Natural killer cell (primary cell): ENCODE results near the gene CAPN11. TPM values are rescaled to one million over a fixed set of nuclear protein-coding genes. Genes with fewer than 3 reads are reported as not detected.
"Not testable (repeated sequence)": the region's sequence is repeated elsewhere in the genome, so short reads cannot be mapped to it uniquely, and the experiment has no call there.

Source experiments
- ATAC-seq, 3 donors: fragments of 150-1000 bp in 2 of 3; fragments of 200-7000 bp in 1 of 3; cut with Tn5 transposase; 1 replicate in 1 of 3; 2 replicates in 2 of 3; pipeline ENCODE4 v1.10.0; 2021; ENCODE audit warnings: mild to moderate bottlenecking in 2 of 3, moderate library complexity in 2 of 3
- DNase-seq, 2 donors: peaks; one replicate each; pipeline versions ENCODE4 v3.0.0 to v3.0.0-alpha.2; 2013 to 2021; ENCODE audit warnings: mixed read lengths in 1 of 2
- H3K27ac ChIP-seq: one replicate; pipeline ENCODE4 v1.5.1; 2013; ENCODE audit warnings: mild to moderate bottlenecking, low read length
- H3K27me3 ChIP-seq: one replicate; pipeline ENCODE4 v1.6.1; 2013; ENCODE audit warnings: low read length; ENCODE audit not compliant: control insufficient read depth, insufficient read depth
- H3K36me3 ChIP-seq: one replicate; pipeline ENCODE4 v1.6.1; 2013; ENCODE audit warnings: low read length; ENCODE audit not compliant: control insufficient read depth, insufficient read depth
- H3K4me1 ChIP-seq: one replicate; pipeline ENCODE4 v1.6.1; 2013; ENCODE audit warnings: low read length; ENCODE audit not compliant: control insufficient read depth, insufficient read depth
- H3K4me3 ChIP-seq: one replicate; pipeline ENCODE4 v1.5.1; 2013; ENCODE audit warnings: low read length
- H3K9me3 ChIP-seq: one replicate; pipeline ENCODE4 v1.6.1; 2013; ENCODE audit warnings: low read length; ENCODE audit not compliant: control insufficient read depth, insufficient read depth
- H3K27ac Mint-ChIP-seq, 2 donors: one replicate each; pipeline ENCODE4 v1.8.0; 2022; ENCODE audit warnings: mild to moderate bottlenecking in 2 of 2, mixed read lengths in 2 of 2, moderate library complexity in 1 of 2
- H3K27me3 Mint-ChIP-seq, 2 donors: one replicate each; pipeline ENCODE4 v1.8.0; 2022; ENCODE audit warnings: low read depth in 2 of 2, mixed read lengths in 2 of 2
- H3K36me3 Mint-ChIP-seq: one replicate; pipeline ENCODE4 v1.8.0; 2022; ENCODE audit warnings: mixed read lengths
- H3K4me1 Mint-ChIP-seq, 2 donors: one replicate each; pipeline ENCODE4 v1.8.0; 2022; ENCODE audit warnings: mixed read lengths in 2 of 2
- H3K4me3 Mint-ChIP-seq: one replicate; pipeline ENCODE4 v1.8.0; 2022; ENCODE audit warnings: mild to moderate bottlenecking, moderate library complexity, mixed read lengths
- H3K9me3 Mint-ChIP-seq, 2 donors: one replicate each; pipeline ENCODE4 v1.8.0; 2022; ENCODE audit warnings: mixed read lengths in 2 of 2
- WGBS: methylation state at CpG from one replicate; pipeline ENCODE4 v1.1.7; 2013; ENCODE audit warnings: missing lambda C conversion rate; ENCODE audit not compliant: insufficient coverage; 5-methylcytosine and 5-hydroxymethylcytosine counted together
- intact Hi-C: fragments of 100-400 bp; cut with micrococcal nuclease; formaldehyde crosslinking; loops from one replicate; pipeline ENCODE4 v1.14.2; 2022
- total RNA-seq, 4 donors: library from RNA; stranded (reverse); fragments of 120-200 nt in 1 of 4; gene quantifications; one replicate each; pipeline versions ENCODE4 v1.2.3 to v1.2.4, GENCODE V29; 2013 to 2022
- TF ChIP-seq, protein P1 (sequence below): fragments of 200-600 bp; IDR thresholded peaks from one replicate; pipeline ENCODE4 v1.8.0; 2022; ENCODE audit warnings: antibody characterized with exemption

CAPN11 gene
- total RNA-seq, 3 donors from 2014 or later (not counting 1 experiment from before 2014, with no cell fraction given): not detected

DNA sequence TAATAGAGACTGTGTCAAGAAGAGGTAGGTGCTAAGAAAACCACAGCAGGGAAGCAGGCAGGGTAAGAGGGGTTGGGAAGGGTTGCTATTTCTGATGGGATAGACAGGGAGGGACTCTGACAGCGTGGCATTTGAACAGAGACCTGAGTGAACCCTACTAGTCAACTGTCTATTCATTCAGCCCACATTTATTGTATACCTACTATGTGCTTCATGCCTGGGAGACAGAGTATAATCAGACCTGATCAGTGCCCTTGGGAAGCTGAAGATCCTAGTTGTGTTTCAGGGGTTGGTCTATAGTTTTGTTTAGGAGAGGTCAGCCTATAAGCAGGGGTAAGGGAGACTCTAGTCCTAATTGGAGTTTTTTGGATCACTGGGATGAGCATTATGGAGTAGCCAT is 14.9 kb upstream of the CAPN11 start:
- Mint-ChIP-seq H3K4me1 (peaks cover 0 to 4% of the 10 kb centered on the region in 2 donors), H3K36me3 (no peaks in the 10 kb centered on the region), H3K9me3 (no peaks in the 10 kb centered on the region), H3K27me3 (no peaks in the 10 kb centered on the region), H3K4me3 (no peak overlapping the region), H3K27ac (no peak overlapping the region)
- Histone ChIP-seq H3K36me3 (peaks cover 28% of the 10 kb centered on the region), H3K4me1 (no peaks in the 10 kb centered on the region), H3K9me3 (no peaks in the 10 kb centered on the region), H3K27ac (no peak overlapping the region), H3K27me3 (no peaks in the 10 kb centered on the region), H3K4me3 (no peak overlapping the region)
- intact Hi-C loops: no loop called here
- TF ChIP-seq, protein P1, sequence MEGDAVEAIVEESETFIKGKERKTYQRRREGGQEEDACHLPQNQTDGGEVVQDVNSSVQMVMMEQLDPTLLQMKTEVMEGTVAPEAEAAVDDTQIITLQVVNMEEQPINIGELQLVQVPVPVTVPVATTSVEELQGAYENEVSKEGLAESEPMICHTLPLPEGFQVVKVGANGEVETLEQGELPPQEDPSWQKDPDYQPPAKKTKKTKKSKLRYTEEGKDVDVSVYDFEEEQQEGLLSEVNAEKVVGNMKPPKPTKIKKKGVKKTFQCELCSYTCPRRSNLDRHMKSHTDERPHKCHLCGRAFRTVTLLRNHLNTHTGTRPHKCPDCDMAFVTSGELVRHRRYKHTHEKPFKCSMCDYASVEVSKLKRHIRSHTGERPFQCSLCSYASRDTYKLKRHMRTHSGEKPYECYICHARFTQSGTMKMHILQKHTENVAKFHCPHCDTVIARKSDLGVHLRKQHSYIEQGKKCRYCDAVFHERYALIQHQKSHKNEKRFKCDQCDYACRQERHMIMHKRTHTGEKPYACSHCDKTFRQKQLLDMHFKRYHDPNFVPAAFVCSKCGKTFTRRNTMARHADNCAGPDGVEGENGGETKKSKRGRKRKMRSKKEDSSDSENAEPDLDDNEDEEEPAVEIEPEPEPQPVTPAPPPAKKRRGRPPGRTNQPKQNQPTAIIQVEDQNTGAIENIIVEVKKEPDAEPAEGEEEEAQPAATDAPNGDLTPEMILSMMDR: no peak
- ATAC-seq (no peak), DNase-seq (no peak)
- WGBS: no CpG with 5 or more reads among the region's 1 CpG

DNA sequence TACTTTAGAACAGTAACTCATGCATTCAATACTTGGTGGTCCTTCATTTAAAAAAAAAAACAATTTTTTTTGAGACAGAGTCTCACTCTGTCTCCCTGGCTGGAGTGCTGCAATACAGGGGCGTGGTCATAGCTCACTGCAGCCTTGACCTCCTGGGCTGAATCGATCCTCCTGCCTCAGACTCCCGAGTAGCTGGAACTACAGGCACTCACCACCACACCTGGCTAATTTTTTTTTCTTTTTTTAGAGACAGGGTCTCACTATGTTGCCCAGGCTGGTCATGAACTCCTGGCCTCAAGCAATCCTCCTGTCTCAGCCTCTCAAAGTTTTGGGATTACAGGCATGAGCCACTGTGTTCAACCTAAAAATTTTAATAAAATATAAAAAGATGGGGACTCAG is 14.1 kb upstream of the CAPN11 start:
- H3K27ac Mint-ChIP-seq, ATAC-seq, H3K9me3 Mint-ChIP-seq, H3K27ac ChIP-seq, DNase-seq, H3K27me3 Mint-ChIP-seq, H3K4me3 ChIP-seq, H3K27me3 ChIP-seq, H3K4me1 Mint-ChIP-seq, H3K36me3 Mint-ChIP-seq, intact Hi-C loops, H3K4me3 Mint-ChIP-seq, H3K9me3 ChIP-seq, H3K4me1 ChIP-seq: not testable (repeated sequence)
- H3K36me3 ChIP-seq: peaks cover 32% of the 10 kb centered on the region
- WGBS: 75% methylated on average over 3 of the region's 3 CpGs

DNA sequence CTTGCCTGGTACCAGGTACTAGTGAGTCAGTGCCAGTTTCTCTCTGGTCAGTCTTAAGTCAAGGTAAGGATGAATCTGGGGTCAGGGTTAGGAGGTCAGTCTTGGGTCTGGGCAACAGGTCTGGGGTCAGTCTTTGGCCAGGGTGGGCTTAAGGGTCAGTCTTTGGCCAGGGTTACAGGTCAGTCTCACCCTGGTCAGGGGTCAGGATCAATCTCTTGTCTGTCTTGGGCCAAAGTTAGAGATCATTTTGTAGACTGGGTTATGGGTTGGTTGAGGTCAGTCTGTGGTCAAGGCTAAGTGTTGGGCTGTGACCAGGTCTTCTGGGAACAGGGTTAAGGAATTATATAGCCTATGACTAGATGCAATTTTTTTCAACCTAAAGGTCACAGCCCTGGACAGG is 12.8 kb upstream of the CAPN11 start:
- Mint-ChIP-seq H3K9me3 (no peaks in the 10 kb centered on the region), H3K36me3 (no peaks in the 10 kb centered on the region), H3K4me3 (no peak overlapping the region), H3K27ac (no peak overlapping the region), H3K27me3 (no peaks in the 10 kb centered on the region), H3K4me1 (peaks cover 0 to 5% of the 10 kb centered on the region in 2 donors)
- intact Hi-C loops: no loop called here
- Histone ChIP-seq H3K4me1 (no peaks in the 10 kb centered on the region), H3K27ac (no peak overlapping the region), H3K4me3 (no peak overlapping the region), H3K9me3 (no peaks in the 10 kb centered on the region), H3K36me3 (peaks cover 22% of the 10 kb centered on the region), H3K27me3 (no peaks in the 10 kb centered on the region)
- ATAC-seq (no peak), DNase-seq (no peak)
- TF ChIP-seq, protein P1: no peak

DNA sequence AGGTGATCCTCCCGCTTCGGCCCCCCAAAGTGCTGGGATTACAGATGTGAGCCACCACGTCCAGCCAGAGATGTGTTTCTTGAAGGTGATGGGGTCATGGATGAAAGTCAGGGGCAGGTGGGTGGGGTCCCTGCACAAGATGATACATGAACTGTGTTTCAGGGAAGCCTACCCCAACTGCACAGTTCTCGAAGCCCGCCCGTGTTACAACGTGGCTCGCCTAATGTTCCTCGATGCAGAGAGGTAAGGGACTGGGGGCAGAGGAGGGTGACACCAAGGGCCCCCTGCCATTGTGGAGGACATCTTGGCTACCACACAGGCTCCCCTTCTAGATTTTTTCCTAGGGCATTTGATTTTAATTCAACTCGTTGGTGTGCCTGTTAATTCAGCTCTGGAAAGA is 11.9 kb upstream of the CAPN11 start:
- TF ChIP-seq, protein P1: no peak
- Mint-ChIP-seq H3K27ac (no peak overlapping the region), H3K4me1 (peaks cover 0 to 13% of the 10 kb centered on the region in 2 donors), H3K36me3 (no peaks in the 10 kb centered on the region), H3K9me3 (no peaks in the 10 kb centered on the region), H3K4me3 (no peak overlapping the region), H3K27me3 (no peaks in the 10 kb centered on the region)
- H3K27me3 ChIP-seq: no peaks in the 10 kb centered on the region
- no peak overlapping the region for H3K4me3 ChIP-seq
- DNase-seq (no peak), ATAC-seq (no peak)
- no peak overlapping the region for H3K27ac ChIP-seq
- H3K4me1 ChIP-seq: peaks cover 3% of the 10 kb centered on the region
- H3K36me3 ChIP-seq: peaks cover 16% of the 10 kb centered on the region
- intact Hi-C loops: no loop called here
- H3K9me3 ChIP-seq: no peaks in the 10 kb centered on the region
- 91% methylated on average over 10 of the region's 10 CpGs for WGBS
